DOHH2 (cell line): ENCODE results near the gene DCAF6.

Source experiments
- H3F3A ChIP-seq: fragments of 200-600 bp; sonication (generic), shearing (Covaris generic); 2 replicates; pipeline ENCODE4 v1.6.0; 2016; ENCODE audit warnings: antibody characterized with exemption, mild to moderate bottlenecking; ENCODE audit not compliant: control insufficient read depth, insufficient read depth
- H3K27ac ChIP-seq: fragments of 200-600 bp; sonication (generic); 2 replicates; pipeline ENCODE4 v1.5.1; 2014; ENCODE audit warnings: low read depth, mild to moderate bottlenecking, low read length, moderate library complexity
- H3K27me3 ChIP-seq: fragments of 200-600 bp; sonication (generic); 2 replicates; pipeline ENCODE4 v1.6.1; 2014; ENCODE audit warnings: mild to moderate bottlenecking, low read length, mixed read lengths; ENCODE audit not compliant: control insufficient read depth
- H3K36me3 ChIP-seq: fragments of 200-600 bp; sonication (generic); 2 replicates; pipeline ENCODE4 v1.6.1; 2014; ENCODE audit warnings: mild to moderate bottlenecking, low read length, moderate library complexity, mixed read lengths; ENCODE audit not compliant: control insufficient read depth
- H3K4me1 ChIP-seq: fragments of 200-600 bp; sonication (generic); 2 replicates; pipeline ENCODE4 v1.6.1; 2014; ENCODE audit warnings: mild to moderate bottlenecking, low read length, mixed read lengths; ENCODE audit not compliant: control insufficient read depth
- H3K4me2 ChIP-seq: fragments of 200-600 bp; sonication (generic); 2 replicates; pipeline ENCODE4 v1.6.0; 2014; ENCODE audit warnings: mild to moderate bottlenecking, low read length, moderate library complexity
- H3K4me3 ChIP-seq: fragments of 200-600 bp; sonication (generic); 2 replicates; pipeline ENCODE4 v1.5.1; 2014; ENCODE audit warnings: mild to moderate bottlenecking, low read length, mixed read lengths
- H3K79me2 ChIP-seq: fragments of 200-600 bp; sonication (generic); 2 replicates; pipeline ENCODE4 v1.6.1; 2014; ENCODE audit warnings: mild to moderate bottlenecking, low read length, mixed read lengths; ENCODE audit not compliant: control insufficient read depth
- H3K9me2 ChIP-seq: fragments of 200-600 bp; sonication (generic); replicated peaks from 2 replicates; pipeline ENCODE4 v1.6.1; 2014; ENCODE audit warnings: mild to moderate bottlenecking, low read length, mixed read lengths; ENCODE audit not compliant: control insufficient read depth
- H3K9me3 ChIP-seq: fragments of 200-600 bp; sonication (generic); 2 replicates; pipeline ENCODE4 v1.6.1; 2014; ENCODE audit warnings: antibody characterized with exemption, low read length, mixed read lengths; ENCODE audit not compliant: control insufficient read depth, insufficient read depth
- H4K20me1 ChIP-seq: fragments of 200-600 bp; sonication (generic); 2 replicates; pipeline ENCODE4 v1.6.0; 2014; ENCODE audit warnings: low read depth, mild to moderate bottlenecking, antibody characterized with exemption, low read length, moderate library complexity; ENCODE audit not compliant: control insufficient read depth, insufficient read depth
- EZH2phosphoT487 ChIP-seq: fragments of 200-600 bp; sonication (generic); IDR thresholded peaks from 2 replicates; pipeline ENCODE4 v1.6.1; 2017; ENCODE audit warnings: borderline replicate concordance, mild to moderate bottlenecking, antibody characterized with exemption, low read length, moderate library complexity, mixed read lengths
- TF ChIP-seq, protein P1 (sequence below): fragments of 200-600 bp; sonication (generic); IDR thresholded peaks from one replicate; pipeline ENCODE4 v1.5.1; 2014; ENCODE audit warnings: antibody characterized with exemption, mild to moderate bottlenecking, low read depth, low read length; ENCODE audit not compliant: poor library complexity, severe bottlenecking

The DCAF6 gene

GRCh38 chr1:167934426-167935215 is 1.9 kb upstream of the DCAF6 start:
- Histone ChIP-seq H3K27me3 (no peaks in the 10 kb centered on the region), H3K27ac (peak overlapping the region; percentile 55), H3K9me2 (no peaks in the 10 kb centered on the region), H4K20me1 (no peaks in the 10 kb centered on the region), H3K79me2 (peaks cover 83% of the 10 kb centered on the region), H3K4me1 (peaks cover 45% of the 10 kb centered on the region), H3K36me3 (peaks cover 6% of the 10 kb centered on the region; the same call in 1 of the 2 replicates), H3K9me3 (no peaks in the 10 kb centered on the region), H3F3A (no peaks in the 10 kb centered on the region), H3K4me2 (peak overlapping the region; percentile 85), H3K4me3 (peak overlapping the region; percentile 87)
- TF ChIP-seq, protein P1, sequence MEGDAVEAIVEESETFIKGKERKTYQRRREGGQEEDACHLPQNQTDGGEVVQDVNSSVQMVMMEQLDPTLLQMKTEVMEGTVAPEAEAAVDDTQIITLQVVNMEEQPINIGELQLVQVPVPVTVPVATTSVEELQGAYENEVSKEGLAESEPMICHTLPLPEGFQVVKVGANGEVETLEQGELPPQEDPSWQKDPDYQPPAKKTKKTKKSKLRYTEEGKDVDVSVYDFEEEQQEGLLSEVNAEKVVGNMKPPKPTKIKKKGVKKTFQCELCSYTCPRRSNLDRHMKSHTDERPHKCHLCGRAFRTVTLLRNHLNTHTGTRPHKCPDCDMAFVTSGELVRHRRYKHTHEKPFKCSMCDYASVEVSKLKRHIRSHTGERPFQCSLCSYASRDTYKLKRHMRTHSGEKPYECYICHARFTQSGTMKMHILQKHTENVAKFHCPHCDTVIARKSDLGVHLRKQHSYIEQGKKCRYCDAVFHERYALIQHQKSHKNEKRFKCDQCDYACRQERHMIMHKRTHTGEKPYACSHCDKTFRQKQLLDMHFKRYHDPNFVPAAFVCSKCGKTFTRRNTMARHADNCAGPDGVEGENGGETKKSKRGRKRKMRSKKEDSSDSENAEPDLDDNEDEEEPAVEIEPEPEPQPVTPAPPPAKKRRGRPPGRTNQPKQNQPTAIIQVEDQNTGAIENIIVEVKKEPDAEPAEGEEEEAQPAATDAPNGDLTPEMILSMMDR: no peak

- Histone ChIP-seq H3K4me1 (peaks cover 37% of the 10 kb centered on the region), H3K27me3 (no peaks in the 10 kb centered on the region), H3K79me2 (peaks cover 83% of the 10 kb centered on the region), H4K20me1 (no peaks in the 10 kb centered on the region), H3K27ac (peak overlapping the region; percentile 55), H3K36me3 (peaks cover 6% of the 10 kb centered on the region; the same call in 1 of the 2 replicates), H3F3A (no peaks in the 10 kb centered on the region), H3K4me2 (peak overlapping the region; percentile 85), H3K4me3 (peak overlapping the region; percentile 87), H3K9me3 (no peaks in the 10 kb centered on the region), H3K9me2 (no peaks in the 10 kb centered on the region)
- TF ChIP-seq, protein P1: peak; percentile 28
- TF ChIP-seq EZH2phosphoT487: no peak
These were observed 1.0 kb upstream of the DCAF6 start for GRCh38 chr1:167935216-167936067.

GRCh38 chr1:167936930-167937708 is 636 bp downstream of the DCAF6 start, which contains the start of gene MPC2:
MPC2 (minus strand) TSS chr1:167937072; CDS start chr1:167935841, 1,231 bp downstream.
- no peaks in the 10 kb centered on the region for H3K27me3 ChIP-seq
- no peak for TF ChIP-seq EZH2phosphoT487
- TF ChIP-seq, protein P1: no peak

More at GRCh38 chr1:167936930-167937708, 636 bp downstream of the DCAF6 start, which contains the start of gene MPC2:
- H3K4me3 ChIP-seq: peak within 1 kb of the TSS; percentile 87
- no peaks in the 10 kb centered on the region for H3K9me3 ChIP-seq
- no peaks in the 10 kb centered on the region for H3K9me2 ChIP-seq
- H3K27ac ChIP-seq: peak within 1 kb of the TSS; percentile 88
- H3K36me3 ChIP-seq: peaks cover 10% of the 10 kb centered on the region
- H3K4me2 ChIP-seq: peak within 1 kb of the TSS; percentile 85
- peaks cover 27% of the 10 kb centered on the region for H3K4me1 ChIP-seq
- peaks cover 4% of the 10 kb centered on the region; the same call in 1 of the 2 replicates for H3F3A ChIP-seq
- H4K20me1 ChIP-seq: no peaks in the 10 kb centered on the region
- H3K79me2 ChIP-seq: peaks cover 89% of the 10 kb centered on the region
